GM12878 (cell line): Measurements from ENCODE around the gene PLEKHJ1. TPM values are rescaled to one million over a fixed set of nuclear protein-coding genes. Genes with fewer than 3 reads are reported as not detected.

Source experiments
- ATAC-seq: fragments of 200-7000 bp; cut with Tn5 transposase; 3 replicates; pipeline ENCODE4 v1.9.1; 2020; ENCODE audit warnings: mild to moderate bottlenecking, moderate library complexity
- BruUV-seq: library from RNA; stranded (reverse); fragments of 400-500 nt; replicated peaks from 2 replicates; lab custom pipeline; 2021; lab: Mats Ljungman, UMichigan
- CTCF ChIA-PET: fragments of 300-600 bp; sonication (Branson Sonifier 250); formaldehyde crosslinking; extraction: SDS; loops from one replicate; lab custom pipeline; 2021; ENCODE audit warnings: inconsistent platforms; lab: Yijun Ruan, JAX
- POLR2A ChIA-PET: fragments of 350-600 bp; formaldehyde crosslinking; extraction: SDS; loops from one replicate; lab custom pipeline; 2021; ENCODE audit warnings: inconsistent platforms; lab: Charles Lee
- RAD21 ChIA-PET: fragments of 300-600 bp; sonication (Branson Sonifier 250); formaldehyde crosslinking; loops from one replicate; lab custom pipeline; 2023; ENCODE audit warnings: antibody characterized with exemption; ENCODE audit not compliant: unreplicated experiment; lab: Charles Lee
- SMC1A ChIA-PET: fragments of 300-600 bp; sonication (Branson Sonifier 250); formaldehyde crosslinking; loops from one replicate; lab custom pipeline; 2023; ENCODE audit not compliant: unreplicated experiment, uncharacterized antibody; lab: Charles Lee
- DNase-seq: peaks from one replicate; pipeline ENCODE4 v3.0.0-alpha.2; 2011; ENCODE audit warnings: low read depth, low spot score
- FAIRE-seq: peaks from 3 replicates; lab custom pipeline; 2011; peaks lifted over from hg19 to GRCh38; lab: Jason Lieb, UNC
- H2AFZ ChIP-seq: 2 replicates; pipeline ENCODE4 v1.6.0; 2011; ENCODE audit warnings: low read depth, low read length, control low read depth; ENCODE audit not compliant: control insufficient read depth
- H3K27ac ChIP-seq: 2 replicates; pipeline ENCODE4 v1.5.1; 2011; ENCODE audit warnings: control low read depth; ENCODE audit not compliant: control insufficient read depth, insufficient read depth
- H3K27me3 ChIP-seq, 2 experiments: replicated peaks in 1 of 2; 2 replicates each; pipeline versions ENCODE4 v1.6.0 to v1.6.1; 2011; ENCODE audit warnings: low read length in 1 of 2; ENCODE audit not compliant: control insufficient read depth in 2 of 2, insufficient read depth in 2 of 2
- H3K36me3 ChIP-seq, 2 experiments: 2 replicates each; pipeline ENCODE4 v1.5.1; 2011; ENCODE audit warnings: low read length in 1 of 2; ENCODE audit not compliant: control insufficient read depth in 2 of 2, insufficient read depth in 2 of 2
- H3K4me1 ChIP-seq: 2 replicates; pipeline ENCODE4 v1.6.1; 2011; ENCODE audit warnings: mild to moderate bottlenecking, low read length, moderate library complexity, mixed read lengths; ENCODE audit not compliant: control insufficient read depth, insufficient read depth
- H3K4me2 ChIP-seq: 2 replicates; pipeline ENCODE4 v1.6.0; 2011; ENCODE audit warnings: control low read depth; ENCODE audit not compliant: control insufficient read depth, insufficient read depth
- H3K4me3 ChIP-seq: fragments of 200-600 bp; sonication (generic); 2 replicates; pipeline ENCODE4 v1.5.1; 2016
- H3K79me2 ChIP-seq: 2 replicates; pipeline ENCODE4 v1.6.0; 2011; ENCODE audit warnings: low read length; ENCODE audit not compliant: control insufficient read depth, insufficient read depth
- H3K9ac ChIP-seq: 2 replicates; pipeline ENCODE4 v1.8.0; 2011; ENCODE audit warnings: low read length, control low read depth, mixed read lengths; ENCODE audit not compliant: control insufficient read depth, insufficient read depth
- H3K9me3 ChIP-seq: replicated peaks from 3 replicates; pipeline ENCODE4 v1.5.1; 2011; ENCODE audit warnings: mild to moderate bottlenecking, low read length; ENCODE audit not compliant: control insufficient read depth, insufficient read depth
- H4K20me1 ChIP-seq: 2 replicates; pipeline ENCODE4 v1.6.0; 2011; ENCODE audit not compliant: control insufficient read depth, insufficient read depth
- ASH2L ChIP-seq: fragments of 300-600, 200-600 bp; sonication (generic); IDR thresholded peaks from 2 replicates; pipeline ENCODE4 v1.6.1; 2017; ENCODE audit warnings: low read depth, mild to moderate bottlenecking, borderline replicate concordance
- BRCA1 ChIP-seq: IDR thresholded peaks from 2 replicates; pipeline ENCODE4 v1.6.1; 2011; ENCODE audit warnings: low read depth, low read length, improper control_type of control experiment
- DPF2 ChIP-seq: fragments of 450-650 bp; IDR thresholded peaks from 2 replicates; pipeline ENCODE4 v1.6.1; 2017; ENCODE audit warnings: mild to moderate bottlenecking
- HDGF ChIP-seq: fragments of 450-650 bp; IDR thresholded peaks from 2 replicates; pipeline ENCODE4 v1.6.1; 2016; ENCODE audit warnings: antibody characterized with exemption
- PML ChIP-seq: IDR thresholded peaks from 2 replicates; pipeline ENCODE4 v1.6.1; 2012; ENCODE audit warnings: low read length, inconsistent platforms
- POLR2AphosphoS2 ChIP-seq: IDR thresholded peaks from 2 replicates; pipeline ENCODE4 v1.6.1; 2011; ENCODE audit warnings: low read depth, mild to moderate bottlenecking, low read length, improper control_type of control experiment, moderate library complexity
- YBX1 ChIP-seq: fragments of 450-650 bp; IDR thresholded peaks from 2 replicates; pipeline ENCODE4 v1.6.1; 2016; ENCODE audit warnings: antibody characterized with exemption
- WGBS: methylation state at CpG from one replicate; pipeline ENCODE4 v1.1.6; 2016; ENCODE audit warnings: low lambda C conversion rate; ENCODE audit not compliant: insufficient replicate concordance, insufficient coverage; ENCODE audit errors: missing lambda C conversion rate; 5-methylcytosine and 5-hydroxymethylcytosine counted together
- in situ Hi-C: fragments of 300-500 bp; cut with MboI; formaldehyde crosslinking; loops from 9 replicates; pipeline ENCODE4 v1.14.3; 2018; ENCODE audit warnings: mixed read lengths
- intact Hi-C: fragments of 100-400 bp; cut with micrococcal nuclease; formaldehyde crosslinking; loops from one replicate; pipeline ENCODE4 v1.14.2; 2022; ENCODE audit not compliant: unreplicated experiment
- polyA plus RNA-seq, 11 experiments: library from polyadenylated mRNA; depleted of rRNA in 4 of 11; unstranded in 6 of 11; stranded (reverse) in 5 of 11; fragments of >200 nt; fragmentation: Nextera tagmentation in 4 of 11; fragmentation: Illumina TruSeq in 1 of 11; extraction: Ambion mirVana in 4 of 11; extraction: Trizol in 1 of 11; gene quantifications; 1 replicate in 1 of 11; 2 replicates in 10 of 11; pipeline versions ENCODE4 v1.2.1 to v1.2.3, GENCODE V29; 2011 to 2016; ENCODE audit warnings: inconsistent platforms in 2 of 11, missing spikeins in 2 of 11, low read depth in 1 of 11
- total RNA-seq, 4 experiments: library from RNA; depleted of rRNA in 3 of 4; stranded (reverse); fragments of >200 nt in 3 of 4; fragmentation: Illumina TruSeq in 1 of 4; extraction: Trizol in 1 of 4; gene quantifications; 2 replicates each; pipeline versions ENCODE4 v1.2.1 to v1.2.3, GENCODE V29; 2013 to 2021
- TF ChIP-seq, protein P1 (sequence below): fragments of 450-650 bp; IDR thresholded peaks from 2 replicates; pipeline ENCODE4 v1.6.1; 2017; ENCODE audit warnings: mild to moderate bottlenecking, moderate library complexity
- TF ChIP-seq, protein P2 (sequence below): IDR thresholded peaks from 2 replicates; pipeline ENCODE4 v1.6.1; 2012; ENCODE audit warnings: low read length, inconsistent platforms

The PLEKHJ1 gene
- total and polyA plus RNA-seq, 10 of the 15 experiments (the other 5 are each of a cell fraction or from before 2014, with no cell fraction given), result 1.3 to 133 (median 75.0) TPM

DNA sequence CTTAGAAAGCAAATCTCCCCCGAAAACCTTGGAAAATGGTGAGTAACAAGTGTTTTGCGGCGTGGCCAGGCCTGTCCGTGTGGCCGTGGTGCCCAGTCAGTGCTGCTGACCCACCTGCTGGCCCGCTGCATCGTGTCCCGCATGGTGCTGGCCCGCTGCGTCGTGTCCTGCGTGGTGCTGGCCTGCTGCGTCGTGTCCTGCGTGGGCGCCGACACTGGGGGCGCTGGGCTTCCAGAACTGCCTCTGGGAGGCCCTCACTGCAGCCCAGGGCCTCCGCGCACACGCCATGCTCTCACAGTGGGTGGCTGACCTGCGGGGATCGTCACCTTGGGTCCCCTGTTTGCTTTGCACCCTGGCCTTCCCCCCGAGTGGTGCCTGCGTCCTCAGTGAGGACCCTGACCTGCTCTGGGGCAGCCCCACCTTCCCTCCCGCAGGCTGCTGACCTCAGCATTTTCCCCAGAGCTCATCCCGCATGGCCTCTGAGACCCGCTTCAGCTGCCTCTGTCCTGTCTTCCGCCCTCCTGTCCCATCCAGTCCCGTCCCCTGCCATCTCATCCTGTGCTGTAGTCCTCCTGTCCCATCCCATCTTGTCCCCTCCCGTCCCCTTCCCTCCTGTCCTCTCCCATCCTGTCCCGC is 10.6 kb downstream of the PLEKHJ1 start:
- no peaks in the 10 kb centered on the region; the same call in 1 of the 2 replicates for H3K4me1 ChIP-seq

More for the DNA sequence above, 10.6 kb downstream of the PLEKHJ1 start:
- in situ Hi-C loops, result no loop called here
- intact Hi-C loops, result no loop called here
- DNase-seq (no peak), FAIRE-seq (no peak), ATAC-seq (no peak)
- Histone ChIP-seq H3K27me3 (no peaks in the 10 kb centered on the region), H2AFZ (no peak overlapping the region), H3K9ac (no peak overlapping the region), H4K20me1 (no peaks in the 10 kb centered on the region), H3K9me3 (no peaks in the 10 kb centered on the region), H3K4me3 (no peak overlapping the region), H3K4me2 (no peak overlapping the region), H3K79me2 (no peaks in the 10 kb centered on the region), H3K36me3 (peaks cover 0 to 45% of the 10 kb centered on the region in 2 experiments; a peak in 3 of 4 replicates), H3K27ac (no peak overlapping the region)
- ChIA-PET POLR2A (interaction anchor here (0.5 kb wide), 1 partner anchor 105 kb away, joined by 3 read pairs; no protein-coding TSS in a partner anchor), RAD21 (interaction anchor here (0.6 kb wide), 1 partner anchor 207 kb away, joined by 4 read pairs; no protein-coding TSS in a partner anchor), SMC1A (no interaction called here), CTCF (interaction anchor here (1.1 kb wide), 1 partner anchor 52 kb away, joined by 3 read pairs; no protein-coding TSS in a partner anchor)
- TF ChIP-seq BRCA1 (no peak), ASH2L (no peak), PML (no peak), YBX1 (no peak), HDGF (0 out of 2 replicates have a peak, but pooled peaks have one; percentile 28), POLR2AphosphoS2 (peak; percentile 47; the same call in 1 of the 2 replicates), DPF2 (no peak)
- TF ChIP-seq, protein P1, sequence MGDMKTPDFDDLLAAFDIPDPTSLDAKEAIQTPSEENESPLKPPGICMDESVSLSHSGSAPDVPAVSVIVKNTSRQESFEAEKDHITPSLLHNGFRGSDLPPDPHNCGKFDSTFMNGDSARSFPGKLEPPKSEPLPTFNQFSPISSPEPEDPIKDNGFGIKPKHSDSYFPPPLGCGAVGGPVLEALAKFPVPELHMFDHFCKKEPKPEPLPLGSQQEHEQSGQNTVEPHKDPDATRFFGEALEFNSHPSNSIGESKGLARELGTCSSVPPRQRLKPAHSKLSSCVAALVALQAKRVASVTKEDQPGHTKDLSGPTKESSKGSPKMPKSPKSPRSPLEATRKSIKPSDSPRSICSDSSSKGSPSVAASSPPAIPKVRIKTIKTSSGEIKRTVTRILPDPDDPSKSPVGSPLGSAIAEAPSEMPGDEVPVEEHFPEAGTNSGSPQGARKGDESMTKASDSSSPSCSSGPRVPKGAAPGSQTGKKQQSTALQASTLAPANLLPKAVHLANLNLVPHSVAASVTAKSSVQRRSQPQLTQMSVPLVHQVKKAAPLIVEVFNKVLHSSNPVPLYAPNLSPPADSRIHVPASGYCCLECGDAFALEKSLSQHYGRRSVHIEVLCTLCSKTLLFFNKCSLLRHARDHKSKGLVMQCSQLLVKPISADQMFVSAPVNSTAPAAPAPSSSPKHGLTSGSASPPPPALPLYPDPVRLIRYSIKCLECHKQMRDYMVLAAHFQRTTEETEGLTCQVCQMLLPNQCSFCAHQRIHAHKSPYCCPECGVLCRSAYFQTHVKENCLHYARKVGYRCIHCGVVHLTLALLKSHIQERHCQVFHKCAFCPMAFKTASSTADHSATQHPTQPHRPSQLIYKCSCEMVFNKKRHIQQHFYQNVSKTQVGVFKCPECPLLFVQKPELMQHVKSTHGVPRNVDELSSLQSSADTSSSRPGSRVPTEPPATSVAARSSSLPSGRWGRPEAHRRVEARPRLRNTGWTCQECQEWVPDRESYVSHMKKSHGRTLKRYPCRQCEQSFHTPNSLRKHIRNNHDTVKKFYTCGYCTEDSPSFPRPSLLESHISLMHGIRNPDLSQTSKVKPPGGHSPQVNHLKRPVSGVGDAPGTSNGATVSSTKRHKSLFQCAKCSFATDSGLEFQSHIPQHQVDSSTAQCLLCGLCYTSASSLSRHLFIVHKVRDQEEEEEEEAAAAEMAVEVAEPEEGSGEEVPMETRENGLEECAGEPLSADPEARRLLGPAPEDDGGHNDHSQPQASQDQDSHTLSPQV, result no peak
- TF ChIP-seq, protein P2, sequence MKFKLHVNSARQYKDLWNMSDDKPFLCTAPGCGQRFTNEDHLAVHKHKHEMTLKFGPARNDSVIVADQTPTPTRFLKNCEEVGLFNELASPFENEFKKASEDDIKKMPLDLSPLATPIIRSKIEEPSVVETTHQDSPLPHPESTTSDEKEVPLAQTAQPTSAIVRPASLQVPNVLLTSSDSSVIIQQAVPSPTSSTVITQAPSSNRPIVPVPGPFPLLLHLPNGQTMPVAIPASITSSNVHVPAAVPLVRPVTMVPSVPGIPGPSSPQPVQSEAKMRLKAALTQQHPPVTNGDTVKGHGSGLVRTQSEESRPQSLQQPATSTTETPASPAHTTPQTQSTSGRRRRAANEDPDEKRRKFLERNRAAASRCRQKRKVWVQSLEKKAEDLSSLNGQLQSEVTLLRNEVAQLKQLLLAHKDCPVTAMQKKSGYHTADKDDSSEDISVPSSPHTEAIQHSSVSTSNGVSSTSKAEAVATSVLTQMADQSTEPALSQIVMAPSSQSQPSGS, result no peak
- WGBS, result over 99% methylated on average over 27 of the region's 32 CpGs
- BruUV-seq, result no TSS peak
